Gastroesophageal sphincter (tissue), 4 donors: Measurements from ENCODE around the gene HNRNPA0. TPM values are rescaled to one million over a fixed set of nuclear protein-coding genes. Genes with fewer than 3 reads are reported as not detected.

Experiments used
- ATAC-seq: fragments of 150-250 bp; one replicate; pipeline ENCODE4 v1.9.1; 2016; ENCODE audit warnings: mild to moderate bottlenecking, moderate library complexity
- H3K27ac ChIP-seq, 4 donors: fragments of 200-600 bp; sonication (generic) in 3 of 4; 1 replicate in 3 of 4; 2 replicates in 1 of 4; pipeline ENCODE4 v1.5.1; 2016 to 2019
- H3K27me3 ChIP-seq: fragments of 200-600 bp; sonication (generic); one replicate; pipeline ENCODE4 v1.5.1; 2019
- H3K36me3 ChIP-seq, 2 donors: fragments of 200-600 bp; sonication (generic); one replicate each; pipeline ENCODE4 v1.5.1; 2019; ENCODE audit warnings: control low read depth in 1 of 2
- H3K4me1 ChIP-seq, 3 donors: fragments of 200-600 bp; sonication (generic); 1 replicate in 2 of 3; 2 replicates in 1 of 3; pipeline ENCODE4 v1.5.1; 2016 to 2019; ENCODE audit warnings: control low read depth in 2 of 3
- H3K4me3 ChIP-seq, 2 donors: fragments of 200-600 bp; sonication (generic); one replicate each; pipeline ENCODE4 v1.5.1; 2019; ENCODE audit warnings: mild to moderate bottlenecking in 1 of 2, moderate library complexity in 1 of 2
- H3K9me3 ChIP-seq, 3 donors: fragments of 200-600 bp; sonication (generic); one replicate each; pipeline ENCODE4 v1.5.1; 2017 to 2019; ENCODE audit warnings: control low read depth in 2 of 3
- CTCF ChIP-seq, 4 experiments: fragments of 200-600 bp in 2 of 4; fragments of 450-650 bp in 2 of 4; sonication (generic) in 1 of 4; IDR thresholded peaks; one replicate each; pipeline ENCODE4 v1.5.1; 2017 to 2019; ENCODE audit warnings: antibody characterized with exemption in 4 of 4, mild to moderate bottlenecking in 2 of 4, moderate library complexity in 2 of 4
- EP300 ChIP-seq: sonication (generic); formaldehyde crosslinking; IDR thresholded peaks from one replicate; pipeline ENCODE4 v1.6.1; 2017; ENCODE audit warnings: antibody characterized with exemption, mild to moderate bottlenecking
- POLR2A ChIP-seq, 2 donors: fragments of 450-650 bp; IDR thresholded peaks; one replicate each; pipeline ENCODE4 v1.6.1; 2017; ENCODE audit warnings: antibody characterized with exemption in 2 of 2, mild to moderate bottlenecking in 2 of 2, moderate library complexity in 1 of 2
- POLR2AphosphoS5 ChIP-seq: sonication (generic); formaldehyde crosslinking; IDR thresholded peaks from one replicate; pipeline ENCODE4 v1.6.1; 2017; ENCODE audit warnings: antibody characterized with exemption
- WGBS, 2 donors: methylation state at CpG; one replicate each; pipeline ENCODE4 v1.1.5; 2018; ENCODE audit warnings: low coverage in 1 of 2; 5-methylcytosine and 5-hydroxymethylcytosine counted together
- total RNA-seq, 4 donors: library from RNA; depleted of rRNA; stranded (reverse); fragments of >200 nt; gene quantifications; one replicate each; pipeline ENCODE4 v1.1.0, GENCODE V29; 2016

Gene HNRNPA0
- total RNA-seq, 4 donors from 2014 or later = 9.9 to 17.2 (median 13.8) TPM

- Histone ChIP-seq H3K4me3 (no peak overlapping the region), H3K27ac (peak overlapping the region in 2 of 4 donors; percentile 6 to 21), H3K27me3 (no peaks in the 10 kb centered on the region), H3K4me1 (peaks cover 0 to 27% (median 7%) of the 10 kb centered on the region in 3 donors), H3K9me3 (no peaks in the 10 kb centered on the region), H3K36me3 (no peaks in the 10 kb centered on the region)
- ATAC-seq = no peak
- TF ChIP-seq EP300 = no peak
- no peak for TF ChIP-seq POLR2A (IDR thresholded peaks at IDR 0.05)
- TF ChIP-seq CTCF (IDR thresholded peaks at IDR 0.05) = no peak
- no peak for TF ChIP-seq POLR2AphosphoS5
- WGBS, 2 donors = 69 to 73% methylated on average over 5 of the region's 5 CpGs
Observed at GRCh38 chr5:137737349-137738131, 16.6 kb downstream of the HNRNPA0 start.

- peak overlapping the region in 2 of 4 donors; percentile 48 to 64 for H3K27ac ChIP-seq
- H3K36me3 ChIP-seq = no peaks in the 10 kb centered on the region
- H3K4me3 ChIP-seq = no peak overlapping the region
- WGBS, 2 donors = 43 to 67% methylated on average over 1 of the region's 1 CpG
- H3K9me3 ChIP-seq = no peaks in the 10 kb centered on the region
- H3K27me3 ChIP-seq = no peaks in the 10 kb centered on the region
- TF ChIP-seq CTCF (IDR thresholded peaks at IDR 0.05) (no peak), POLR2A (IDR thresholded peaks at IDR 0.05) (no peak), EP300 (no peak), POLR2AphosphoS5 (no peak)
- no peak for ATAC-seq
- H3K4me1 ChIP-seq = peaks cover 0 to 27% (median 7%) of the 10 kb centered on the region in 3 donors
Observed at GRCh38 chr5:137736496-137736895, 17.7 kb downstream of the HNRNPA0 start.

GRCh38 chr5:137735555-137736284, 18.4 kb downstream of the HNRNPA0 start, which contains the start of gene KLHL3:
TSS of gene KLHL3 (minus strand) at chr5:137736089. CDS start at chr5:137735646, 443 bp downstream.
- ATAC-seq = peak; percentile 52
- TF ChIP-seq POLR2A (IDR thresholded peaks at IDR 0.05) = no peak
- TF ChIP-seq EP300 = no peak
- no peak for TF ChIP-seq POLR2AphosphoS5
- TF ChIP-seq CTCF (IDR thresholded peaks at IDR 0.05) = no peak
- peak within 1 kb of the TSS; percentile 17 to 45 for H3K4me3 ChIP-seq
- H3K4me1 ChIP-seq = peaks cover 0 to 27% (median 7%) of the 10 kb centered on the region in 3 donors
- 10% methylated on average over 6 of the region's 12 CpGs; no CpG with 5 or more reads in 1 of the 2 donors for WGBS, 2 donors
- H3K9me3 ChIP-seq = no peaks in the 10 kb centered on the region
- no peaks in the 10 kb centered on the region for H3K27me3 ChIP-seq
- H3K36me3 ChIP-seq = no peaks in the 10 kb centered on the region
- H3K27ac ChIP-seq = peak within 1 kb of the TSS in 3 of 4 donors; percentile 36 to 64 (median 48)

GRCh38 chr5:137734962-137735554, 19.1 kb downstream of the HNRNPA0 start:
- Histone ChIP-seq H3K36me3 (no peaks in the 10 kb centered on the region), H3K4me1 (peaks cover 0 to 27% (median 7%) of the 10 kb centered on the region in 3 donors), H3K9me3 (no peaks in the 10 kb centered on the region), H3K4me3 (peak overlapping the region; percentile 17 to 45), H3K27me3 (no peaks in the 10 kb centered on the region), H3K27ac (peak overlapping the region in 3 of 4 donors; percentile 36 to 64 (median 48))
- TF ChIP-seq POLR2AphosphoS5 (no peak), POLR2A (IDR thresholded peaks at IDR 0.05) (no peak), CTCF (IDR thresholded peaks at IDR 0.05) (no peak), EP300 (no peak)
- WGBS, 2 donors = 5% methylated on average over 8 to 10 of the region's 14 CpGs
- ATAC-seq = peak; percentile 56
